ENCODE measurements around the gene NFS1. TPM values are rescaled to one million over a fixed set of nuclear protein-coding genes. Genes with fewer than 3 reads are reported as not detected.

NFS1 gene
- total and polyA plus RNA-seq, 2 experiments from 2014 or later = 38.1 to 48.5 TPM

- no peaks in the 10 kb centered on the region for H3K9me2 ChIP-seq (replicated peaks; ENCODE audit: insufficient read depth)
- no peak overlapping the region for H3K4me3 ChIP-seq
- 55% methylated on average over 1 of the region's 1 CpG for WGBS (ENCODE audit: low lambda C conversion rate, missing lambda C conversion rate)
- H3K9me3 ChIP-seq (ENCODE audit: low read depth) = no peaks in the 10 kb centered on the region
- H3K79me2 ChIP-seq = peaks cover 100% of the 10 kb centered on the region
- H3K4me2 ChIP-seq = no peak overlapping the region
- H4K20me1 ChIP-seq (ENCODE audit: insufficient read depth, poor library complexity, severe bottlenecking) = peaks cover 100% of the 10 kb centered on the region
- no peak overlapping the region for H2AFZ ChIP-seq
- H3K27ac ChIP-seq = no peak overlapping the region
- H3K36me3 ChIP-seq (replicated peaks; ENCODE audit: insufficient read depth, low read depth) = no peaks in the 10 kb centered on the region
- no peak for TF ChIP-seq CTCF (IDR thresholded peaks at IDR 0.05; ENCODE audit: poor library complexity)
- no peak for DNase-seq (ENCODE audit: low spot score)
- H3K27me3 ChIP-seq = no peaks in the 10 kb centered on the region
- peaks cover 30% of the 10 kb centered on the region for H3K4me1 ChIP-seq (ENCODE audit: insufficient read depth)
Observed at GRCh38 chr20:35657271-35657670, 41.9 kb downstream of the NFS1 start.

GRCh38 chr20:35654415-35654814 lies 44.7 kb downstream of the NFS1 start:
- Histone ChIP-seq H3K4me1 (ENCODE audit: insufficient read depth) (peaks cover 25% of the 10 kb centered on the region), H3K9me2 (replicated peaks; ENCODE audit: insufficient read depth) (no peaks in the 10 kb centered on the region), H4K20me1 (ENCODE audit: insufficient read depth, poor library complexity, severe bottlenecking) (peaks cover 97% of the 10 kb centered on the region), H2AFZ (no peak overlapping the region), H3K4me3 (no peak overlapping the region), H3K27me3 (no peaks in the 10 kb centered on the region), H3K4me2 (no peak overlapping the region), H3K9me3 (ENCODE audit: low read depth) (no peaks in the 10 kb centered on the region), H3K27ac (no peak overlapping the region), H3K79me2 (peaks cover 100% of the 10 kb centered on the region), H3K36me3 (replicated peaks; ENCODE audit: insufficient read depth, low read depth) (no peaks in the 10 kb centered on the region)
- DNase-seq (ENCODE audit: low spot score) = no peak
- WGBS (ENCODE audit: low lambda C conversion rate, missing lambda C conversion rate) = 98% methylated on average over 9 of the region's 9 CpGs
- no peak for TF ChIP-seq CTCF (IDR thresholded peaks at IDR 0.05; ENCODE audit: poor library complexity)
- no peak for TF ChIP-seq EZH2 (IDR thresholded peaks at IDR 0.05; ENCODE audit: borderline replicate concordance)
- TF ChIP-seq EZH2phosphoT487 (IDR thresholded peaks at IDR 0.05; ENCODE audit: low read depth, severe bottlenecking, unreplicated experiment) = no peak

GRCh38 chr20:35653893-35654292 lies 45.3 kb downstream of the NFS1 start:
- Histone ChIP-seq H3K27ac (no peak overlapping the region), H3K4me1 (ENCODE audit: insufficient read depth) (peaks cover 19% of the 10 kb centered on the region), H3K27me3 (no peaks in the 10 kb centered on the region), H3K9me3 (ENCODE audit: low read depth) (no peaks in the 10 kb centered on the region), H4K20me1 (ENCODE audit: insufficient read depth, poor library complexity, severe bottlenecking) (peaks cover 97% of the 10 kb centered on the region), H2AFZ (no peak overlapping the region), H3K9me2 (replicated peaks; ENCODE audit: insufficient read depth) (no peaks in the 10 kb centered on the region), H3K4me2 (no peak overlapping the region), H3K36me3 (replicated peaks; ENCODE audit: insufficient read depth, low read depth) (no peaks in the 10 kb centered on the region), H3K4me3 (no peak overlapping the region), H3K79me2 (peaks cover 100% of the 10 kb centered on the region)
- 93% methylated on average over 4 of the region's 4 CpGs for WGBS (ENCODE audit: low lambda C conversion rate, missing lambda C conversion rate)
- TF ChIP-seq CTCF (IDR thresholded peaks at IDR 0.05; ENCODE audit: poor library complexity) (no peak), EZH2 (IDR thresholded peaks at IDR 0.05; ENCODE audit: borderline replicate concordance) (no peak)
- DNase-seq (ENCODE audit: low spot score) = no peak

- Histone ChIP-seq H3K27me3 (no peaks in the 10 kb centered on the region), H3K79me2 (peaks cover 100% of the 10 kb centered on the region), H3K36me3 (replicated peaks; ENCODE audit: insufficient read depth, low read depth) (no peaks in the 10 kb centered on the region), H3K27ac (no peak overlapping the region), H2AFZ (no peak overlapping the region), H3K9me3 (ENCODE audit: low read depth) (no peaks in the 10 kb centered on the region), H3K4me2 (no peak overlapping the region), H3K4me3 (no peak overlapping the region), H3K9me2 (replicated peaks; ENCODE audit: insufficient read depth) (no peaks in the 10 kb centered on the region), H4K20me1 (ENCODE audit: insufficient read depth, poor library complexity, severe bottlenecking) (peaks cover 97% of the 10 kb centered on the region), H3K4me1 (ENCODE audit: insufficient read depth) (peaks cover 17% of the 10 kb centered on the region)
- 100% methylated on average over 3 of the region's 3 CpGs for WGBS (ENCODE audit: low lambda C conversion rate, missing lambda C conversion rate)
- TF ChIP-seq EZH2 (IDR thresholded peaks at IDR 0.05; ENCODE audit: borderline replicate concordance) = no peak
- TF ChIP-seq EZH2phosphoT487 (IDR thresholded peaks at IDR 0.05; ENCODE audit: low read depth, severe bottlenecking, unreplicated experiment) = no peak
- TF ChIP-seq CTCF (IDR thresholded peaks at IDR 0.05; ENCODE audit: poor library complexity) = no peak
- no peak for DNase-seq (ENCODE audit: low spot score)
Observed at GRCh38 chr20:35653430-35653734, 45.8 kb downstream of the NFS1 start.
